ENCODE measurements around the gene QKI. TPM values are rescaled to one million over a fixed set of nuclear protein-coding genes. Genes with fewer than 3 reads are reported as not detected.

Gene QKI
- total RNA-seq, 1 experiment from 2014 or later: 176 TPM

- H3K9me3 ChIP-seq (ENCODE audit: control insufficient read depth, low read depth, low read length): no peaks in the 10 kb centered on the region
- no CpG with 5 or more reads among the region's 5 CpGs for WGBS (ENCODE audit: extremely low coverage, insufficient read length, low lambda C conversion rate)
- H3K23me2 ChIP-seq (ENCODE audit: insufficient read length, low read depth, low read length, poor library complexity, severe bottlenecking): peaks cover 3% of the 10 kb centered on the region
Measured at GRCh38 chr6:163395122-163395830, 19.2 kb upstream of the QKI start.

More at GRCh38 chr6:163395122-163395830, 19.2 kb upstream of the QKI start:
- no peak overlapping the region for H3K9ac ChIP-seq (ENCODE audit: extremely low read depth, insufficient read length, low read length)
- no peak for DNase-seq
- H3K27me3 ChIP-seq (ENCODE audit: insufficient read depth, low read length): no peaks in the 10 kb centered on the region
- H3K14ac ChIP-seq (ENCODE audit: insufficient read depth, low read length): no peak overlapping the region
- no peak overlapping the region for H3K4me3 Mint-ChIP-seq
- H3K27ac Mint-ChIP-seq: no peak overlapping the region; a peak in 1 of 7 replicates
- H3K9me3 Mint-ChIP-seq: no peaks in the 10 kb centered on the region; a peak in 2 of 5 replicates
- H2BK20ac ChIP-seq (ENCODE audit: low read depth, low read length, poor library complexity, severe bottlenecking): no peak overlapping the region
- TF ChIP-seq, protein P1, sequence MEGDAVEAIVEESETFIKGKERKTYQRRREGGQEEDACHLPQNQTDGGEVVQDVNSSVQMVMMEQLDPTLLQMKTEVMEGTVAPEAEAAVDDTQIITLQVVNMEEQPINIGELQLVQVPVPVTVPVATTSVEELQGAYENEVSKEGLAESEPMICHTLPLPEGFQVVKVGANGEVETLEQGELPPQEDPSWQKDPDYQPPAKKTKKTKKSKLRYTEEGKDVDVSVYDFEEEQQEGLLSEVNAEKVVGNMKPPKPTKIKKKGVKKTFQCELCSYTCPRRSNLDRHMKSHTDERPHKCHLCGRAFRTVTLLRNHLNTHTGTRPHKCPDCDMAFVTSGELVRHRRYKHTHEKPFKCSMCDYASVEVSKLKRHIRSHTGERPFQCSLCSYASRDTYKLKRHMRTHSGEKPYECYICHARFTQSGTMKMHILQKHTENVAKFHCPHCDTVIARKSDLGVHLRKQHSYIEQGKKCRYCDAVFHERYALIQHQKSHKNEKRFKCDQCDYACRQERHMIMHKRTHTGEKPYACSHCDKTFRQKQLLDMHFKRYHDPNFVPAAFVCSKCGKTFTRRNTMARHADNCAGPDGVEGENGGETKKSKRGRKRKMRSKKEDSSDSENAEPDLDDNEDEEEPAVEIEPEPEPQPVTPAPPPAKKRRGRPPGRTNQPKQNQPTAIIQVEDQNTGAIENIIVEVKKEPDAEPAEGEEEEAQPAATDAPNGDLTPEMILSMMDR (conservative IDR thresholded peaks at IDR 0.05): no peak
- no peak overlapping the region for H4K5ac ChIP-seq (ENCODE audit: insufficient read length, low read depth, low read length)
- H2AK5ac ChIP-seq (ENCODE audit: insufficient read length, low read length): no peak overlapping the region
- H2AFZ ChIP-seq (ENCODE audit: low read length): no peak overlapping the region
- no peak overlapping the region for H3K18ac ChIP-seq (ENCODE audit: insufficient read length, low read depth, low read length)
- no peaks in the 10 kb centered on the region for H4K20me1 ChIP-seq (ENCODE audit: control insufficient read depth, insufficient read depth, insufficient read length)
- no peak overlapping the region for H2BK15ac ChIP-seq (ENCODE audit: low read depth, low read length)
- no peak overlapping the region for H3T11ph ChIP-seq (ENCODE audit: low read length)
- H2BK5ac ChIP-seq (ENCODE audit: insufficient read length, low read length): no peak overlapping the region
- H3K27me3 Mint-ChIP-seq (ENCODE audit: low read depth): peaks cover 15% of the 10 kb centered on the region
- H3K23ac ChIP-seq (ENCODE audit: insufficient read length, low read depth, low read length): no peak overlapping the region
- H4K91ac ChIP-seq (ENCODE audit: insufficient read length, low read depth, low read length): no peak overlapping the region
- no peak overlapping the region for H2BK12ac ChIP-seq (ENCODE audit: insufficient read length, low read depth, low read length)
- no peak overlapping the region for H3K4ac ChIP-seq (ENCODE audit: low read depth, low read length)
- H3K79me1 ChIP-seq (ENCODE audit: insufficient read depth, low read depth, low read length, poor library complexity, severe bottlenecking): no peaks in the 10 kb centered on the region
- H3K36me3 Mint-ChIP-seq (ENCODE audit: insufficient read depth in 1 of 3, low read depth in 3 of 3): peaks cover 0 to 4% (median 0%) of the 10 kb centered on the region in 3 experiments; a peak in 1 of 7 replicates
- peaks cover 2% of the 10 kb centered on the region; the same call in 1 of the 2 replicates for H3K4me1 ChIP-seq (ENCODE audit: insufficient read depth, low read length)
- no peaks in the 10 kb centered on the region for H3K79me2 ChIP-seq (ENCODE audit: insufficient read depth, low read length)
- H3K4me2 ChIP-seq (ENCODE audit: insufficient read depth, insufficient read length, low read length): no peak overlapping the region
- H4K8ac ChIP-seq (replicated peaks; ENCODE audit: insufficient read length, low read depth, low read length): no peak overlapping the region
- no peak overlapping the region for H2BK120ac ChIP-seq (ENCODE audit: low read depth, low read length, poor library complexity, severe bottlenecking)
- H3K4me1 Mint-ChIP-seq: peaks cover 33 to 37% of the 10 kb centered on the region in 2 experiments
- H3K27ac ChIP-seq (ENCODE audit: insufficient read length, low read depth, low read length): no peak overlapping the region
- H3K56ac ChIP-seq (ENCODE audit: insufficient read length, low read depth, low read length): no peak overlapping the region
